HG03025 (cell line): ENCODE measurements around the gene ERBB4.

ENCODE experiments used
- ATAC-seq: cut with Tn5 transposase; IDR thresholded peaks from one replicate; pipeline ENCODE4 v1.9.1; 2021; ENCODE audit warnings: mild to moderate bottlenecking, moderate library complexity; ENCODE audit not compliant: unreplicated experiment, low FRiP score

Gene ERBB4

GRCh38 chr2:212158081-212158480, 380.5 kb downstream of the ERBB4 start:
- ATAC-seq: no peak

DNA sequence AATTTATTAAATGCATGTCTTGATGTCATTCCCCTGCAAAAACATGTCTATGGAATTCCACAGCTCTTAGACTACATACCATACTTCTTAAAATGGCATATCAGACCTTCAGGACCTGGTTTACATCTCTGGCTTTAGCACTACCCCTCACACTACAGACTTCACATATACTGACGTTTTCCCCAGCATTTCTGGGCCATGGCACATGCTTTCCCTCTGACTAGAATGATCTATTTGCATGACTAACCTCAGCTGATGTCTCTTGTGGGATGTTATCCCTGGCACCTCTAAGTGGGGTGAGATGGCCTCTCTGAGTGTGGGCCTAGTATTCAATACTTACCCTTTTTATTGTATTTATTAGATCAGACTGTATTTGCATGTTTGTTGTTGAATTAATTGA, 381.6 kb downstream of the ERBB4 start:
- no peak for ATAC-seq

- no peak for ATAC-seq
Measured at GRCh38 chr2:212156088-212156487, 382.5 kb downstream of the ERBB4 start.

DNA sequence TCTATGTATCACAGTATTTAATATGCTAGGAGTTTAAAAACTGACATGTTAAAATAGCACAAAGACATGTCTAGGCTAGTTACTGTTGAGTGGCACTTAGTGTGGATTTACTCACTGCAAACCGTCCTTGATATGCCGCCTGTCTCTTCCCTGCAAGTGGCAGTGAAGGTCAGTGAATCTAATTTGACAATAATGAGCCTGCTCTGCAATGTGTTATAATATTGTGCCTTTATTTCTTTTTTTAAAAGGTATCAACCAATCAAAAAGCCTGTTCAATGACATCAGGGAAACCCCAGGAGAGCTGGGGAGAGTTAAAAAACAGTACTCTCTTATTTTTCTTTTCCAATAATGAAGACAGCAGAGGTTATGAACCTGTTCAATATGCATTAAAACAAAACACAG, 384.1 kb downstream of the ERBB4 start:
- ATAC-seq: no peak

DNA sequence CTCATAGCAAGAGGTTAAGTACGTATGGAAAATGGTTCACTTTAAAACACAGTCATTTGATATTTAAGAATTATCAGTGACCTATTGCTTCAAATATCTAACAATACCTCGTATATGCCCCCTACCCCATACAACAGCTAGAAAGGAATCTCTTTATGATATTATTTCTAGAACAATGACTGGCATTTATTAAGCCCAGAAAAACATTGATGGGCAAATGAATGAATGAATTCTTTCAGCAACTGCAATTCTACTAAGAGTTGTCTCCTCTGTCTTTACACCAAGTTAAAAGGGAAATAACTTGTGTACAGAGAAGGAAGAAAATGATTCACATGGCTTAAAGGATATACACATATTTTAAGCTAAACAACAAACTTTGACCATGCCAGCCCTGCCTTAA, 384.7 kb downstream of the ERBB4 start:
- no peak for ATAC-seq

- no peak for ATAC-seq
Measured at GRCh38 chr2:212147921-212148513, 390.6 kb downstream of the ERBB4 start.

DNA sequence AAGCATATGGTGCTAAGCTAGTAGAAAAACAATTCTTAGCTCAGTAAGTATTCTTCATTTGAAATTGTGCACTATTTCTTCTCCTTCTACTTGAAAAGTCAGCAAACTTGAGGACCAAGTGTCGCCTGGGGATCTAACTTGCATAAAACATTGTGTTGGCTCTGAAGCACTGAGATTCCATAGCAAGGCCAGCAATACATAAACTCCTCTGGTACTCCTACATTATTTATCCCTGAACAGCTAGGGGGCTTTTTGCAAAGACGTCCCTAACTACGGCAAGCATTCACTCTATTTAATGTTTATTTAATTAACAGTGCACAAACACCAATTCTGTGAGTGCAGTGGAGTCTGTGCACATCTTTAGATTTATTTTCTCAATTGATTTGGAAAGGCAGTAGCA, 392.2 kb downstream of the ERBB4 start:
- no peak for ATAC-seq

- no peak for ATAC-seq
Measured at GRCh38 chr2:212145121-212145520, 393.5 kb downstream of the ERBB4 start.

DNA sequence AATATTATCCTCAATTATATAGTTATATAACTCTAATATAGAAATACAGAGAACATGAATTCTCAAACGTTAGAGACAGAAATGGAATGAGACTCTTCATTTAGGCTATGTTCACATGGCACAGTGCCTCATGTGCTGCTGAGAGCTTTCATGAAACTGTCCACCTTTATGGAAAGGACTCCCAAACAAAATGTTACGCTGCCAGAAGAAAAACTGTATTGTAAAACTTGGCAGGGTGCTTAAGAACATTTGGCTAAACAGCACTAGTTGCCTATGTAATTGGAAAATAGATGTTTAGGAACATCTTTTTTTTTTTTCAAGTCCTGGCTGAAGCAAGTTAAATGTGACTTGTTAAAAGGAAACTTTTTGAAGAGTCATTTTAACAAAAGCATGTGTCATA, 396.0 kb downstream of the ERBB4 start:
- no peak for ATAC-seq

DNA sequence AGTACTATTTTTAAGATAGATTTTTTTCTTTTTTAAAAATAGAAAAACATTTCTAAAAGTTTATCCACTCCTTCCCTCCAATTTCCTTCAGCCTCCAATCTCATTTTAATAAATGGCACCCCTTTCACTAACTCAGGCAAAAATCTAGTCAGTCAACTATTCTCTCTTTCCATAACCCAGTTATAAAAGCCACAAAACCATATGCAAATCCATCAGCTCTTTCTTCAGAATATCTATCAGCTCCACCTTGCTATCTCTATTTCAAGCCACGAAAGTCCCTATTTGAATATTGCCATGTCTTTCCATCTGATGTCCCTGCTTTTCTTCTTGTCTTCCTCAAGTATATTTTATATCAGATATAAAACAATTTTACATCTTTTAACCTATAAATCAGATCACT, 397.1 kb downstream of the ERBB4 start:
- no peak for ATAC-seq

DNA sequence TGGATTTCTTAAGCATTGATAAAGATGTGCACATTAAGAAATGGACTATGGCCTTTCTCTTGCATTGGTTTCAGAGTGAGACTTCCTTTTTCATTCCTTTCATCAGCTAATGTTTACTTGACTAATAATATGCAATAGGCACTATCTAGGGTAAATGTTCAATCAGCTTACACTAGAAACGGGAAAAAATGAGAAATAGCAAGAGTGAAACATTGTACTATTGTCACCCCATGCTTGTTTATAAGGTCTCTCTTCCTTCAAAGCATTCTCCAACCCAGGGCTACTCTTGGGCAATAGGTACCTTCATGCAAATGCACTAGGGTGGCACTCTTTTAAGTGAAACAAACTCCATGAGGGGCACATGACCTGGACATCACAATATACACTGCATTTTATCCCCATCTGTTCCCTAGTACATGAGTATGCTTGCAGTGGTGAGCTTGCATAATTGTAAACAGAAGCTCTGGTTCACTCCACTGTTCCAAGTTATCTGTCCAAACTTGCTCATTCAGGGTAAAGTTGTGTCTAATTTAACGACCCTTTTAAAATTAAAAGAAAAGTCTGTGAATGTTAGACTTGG, 402.3 kb downstream of the ERBB4 start:
- no peak for ATAC-seq

DNA sequence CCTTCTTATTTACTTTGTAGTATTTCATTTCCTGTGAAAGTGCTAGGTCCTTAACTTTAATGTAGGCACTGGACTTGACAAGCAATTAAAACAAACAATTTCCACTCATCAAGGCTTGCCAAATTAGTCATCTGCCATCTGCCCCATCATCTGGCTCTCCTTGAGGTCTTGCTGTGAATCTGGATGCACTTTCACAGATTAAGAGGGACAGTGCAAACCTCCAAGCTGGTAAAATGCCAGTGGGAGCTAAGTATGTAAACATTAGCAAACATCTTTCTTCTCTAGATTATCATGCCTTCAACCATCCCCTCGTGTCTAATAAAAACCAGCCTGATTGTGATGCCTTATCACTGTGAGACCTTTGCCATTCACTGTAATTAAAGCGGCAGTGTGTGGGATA, 402.9 kb downstream of the ERBB4 start:
- no peak for ATAC-seq

GRCh38 chr2:212133337-212133736, 405.3 kb downstream of the ERBB4 start:
- ATAC-seq: no peak

DNA sequence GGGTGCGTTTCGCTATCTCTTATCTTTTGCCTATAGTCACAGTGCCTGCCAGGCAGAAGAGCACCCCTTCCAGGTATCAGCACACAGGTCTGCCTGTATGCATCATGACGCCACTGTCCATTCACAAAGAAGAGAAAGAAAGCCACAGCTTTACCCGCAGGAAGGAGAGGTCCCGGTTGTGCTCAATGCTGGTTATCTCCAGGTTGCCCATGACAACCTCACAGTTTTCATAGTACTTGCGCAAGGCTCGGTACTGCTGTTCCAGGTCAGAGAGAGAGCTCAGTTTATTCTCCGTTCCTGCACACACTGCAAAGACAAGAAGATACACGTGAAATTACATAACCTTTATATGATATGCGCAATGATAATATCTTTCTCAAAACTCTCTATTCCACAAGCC, 414.0 kb downstream of the ERBB4 start:
- no peak for ATAC-seq

- no peak for ATAC-seq
Measured at GRCh38 chr2:212119591-212119990, 419.0 kb downstream of the ERBB4 start.

GRCh38 chr2:212117926-212118325, 420.7 kb downstream of the ERBB4 start:
- ATAC-seq: no peak

GRCh38 chr2:212114489-212114888, 424.1 kb downstream of the ERBB4 start:
- no peak for ATAC-seq

- no peak for ATAC-seq
Measured at GRCh38 chr2:212112401-212112800, 426.2 kb downstream of the ERBB4 start.

- ATAC-seq: no peak
Measured at GRCh38 chr2:212109792-212110680, 428.6 kb downstream of the ERBB4 start.

GRCh38 chr2:212109217-212109616, 429.4 kb downstream of the ERBB4 start:
- no peak for ATAC-seq

- ATAC-seq: no peak
Measured at GRCh38 chr2:212107989-212108388, 430.6 kb downstream of the ERBB4 start.

DNA sequence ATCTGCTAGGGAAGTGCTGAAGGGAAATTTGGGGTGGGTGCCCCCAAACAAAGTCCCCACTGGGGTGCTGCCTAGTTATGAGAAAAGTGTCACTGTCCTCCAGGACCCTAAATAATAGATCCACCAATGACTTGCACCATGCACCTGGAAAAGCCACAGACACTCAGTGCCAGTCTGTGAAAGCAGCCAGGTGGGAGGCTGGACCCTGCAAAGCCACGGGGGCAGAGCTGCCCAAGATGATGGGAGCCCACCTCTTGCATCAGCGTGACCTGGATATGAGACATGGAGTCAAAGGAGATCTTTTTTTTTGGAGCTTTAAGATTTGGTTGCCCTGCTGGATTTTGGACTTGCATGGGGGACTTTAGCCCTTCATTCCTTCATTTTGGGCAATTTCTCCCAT, 431.6 kb downstream of the ERBB4 start:
- ATAC-seq: no peak
